ENCODE results near the gene YKT6.
"Not testable (repeated sequence)": the region's sequence is repeated elsewhere in the genome, so short reads cannot be mapped to it uniquely, and the experiment has no call there.

DNA sequence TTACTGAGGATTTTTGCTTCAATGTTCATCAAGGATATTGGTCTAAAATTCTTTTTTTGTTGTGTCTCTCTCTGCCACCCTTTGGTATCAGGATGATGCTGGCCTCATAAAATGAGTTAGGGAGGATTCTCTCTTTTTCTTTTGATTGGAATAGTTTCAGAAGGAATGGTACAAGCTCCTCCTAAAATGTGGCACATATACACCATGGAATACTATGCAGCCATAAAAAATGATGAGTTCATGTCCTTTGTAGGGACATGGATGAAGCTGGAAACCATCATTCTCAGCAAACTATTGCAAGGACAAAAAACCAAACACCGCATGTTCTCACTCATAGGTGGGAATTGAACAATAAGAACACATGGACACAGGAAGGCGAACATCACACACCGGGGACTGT, 615 bp upstream of the YKT6 start:
- not testable (repeated sequence) for TF ChIP-seq POLR2A (IDR thresholded peaks at IDR 0.05; ENCODE audit: control extremely low read depth in 1 of 2, low read depth in 2 of 2, low read length in 2 of 2); JUND (IDR thresholded peaks at IDR 0.05; ENCODE audit: low read length); HDAC2 (IDR thresholded peaks at IDR 0.05; ENCODE audit: borderline replicate concordance in 1 of 2, low read depth in 2 of 2, low read length in 2 of 2); BRCA1 (IDR thresholded peaks at IDR 0.05; ENCODE audit: low read depth, low read length); CEBPB (IDR thresholded peaks at IDR 0.05; ENCODE audit: low read depth, low read length); RAD21 (IDR thresholded peaks at IDR 0.05 in 1 of 2, conservative IDR thresholded peaks at IDR 0.05 in 1 of 2; ENCODE audit: low read depth in 2 of 2, low read length in 2 of 2); SUZ12 (IDR thresholded peaks at IDR 0.05; ENCODE audit: low read length); POLR2AphosphoS5 (IDR thresholded peaks at IDR 0.05; ENCODE audit: low read depth, low read length); GABPA (IDR thresholded peaks at IDR 0.05; ENCODE audit: borderline replicate concordance, insufficient read depth, low read length)
- TF ChIP-seq, protein P1, sequence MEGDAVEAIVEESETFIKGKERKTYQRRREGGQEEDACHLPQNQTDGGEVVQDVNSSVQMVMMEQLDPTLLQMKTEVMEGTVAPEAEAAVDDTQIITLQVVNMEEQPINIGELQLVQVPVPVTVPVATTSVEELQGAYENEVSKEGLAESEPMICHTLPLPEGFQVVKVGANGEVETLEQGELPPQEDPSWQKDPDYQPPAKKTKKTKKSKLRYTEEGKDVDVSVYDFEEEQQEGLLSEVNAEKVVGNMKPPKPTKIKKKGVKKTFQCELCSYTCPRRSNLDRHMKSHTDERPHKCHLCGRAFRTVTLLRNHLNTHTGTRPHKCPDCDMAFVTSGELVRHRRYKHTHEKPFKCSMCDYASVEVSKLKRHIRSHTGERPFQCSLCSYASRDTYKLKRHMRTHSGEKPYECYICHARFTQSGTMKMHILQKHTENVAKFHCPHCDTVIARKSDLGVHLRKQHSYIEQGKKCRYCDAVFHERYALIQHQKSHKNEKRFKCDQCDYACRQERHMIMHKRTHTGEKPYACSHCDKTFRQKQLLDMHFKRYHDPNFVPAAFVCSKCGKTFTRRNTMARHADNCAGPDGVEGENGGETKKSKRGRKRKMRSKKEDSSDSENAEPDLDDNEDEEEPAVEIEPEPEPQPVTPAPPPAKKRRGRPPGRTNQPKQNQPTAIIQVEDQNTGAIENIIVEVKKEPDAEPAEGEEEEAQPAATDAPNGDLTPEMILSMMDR (IDR thresholded peaks at IDR 0.05; ENCODE audit: control extremely low read depth in 1 of 3, insufficient read depth in 1 of 3, low read depth in 1 of 3, low read length in 3 of 3): not testable (repeated sequence)

Measured in H1 (cell line).